Mesothelial cell of epicardium (in vitro differentiated cells): ENCODE data around the gene TBCB. TPM values are rescaled to one million over a fixed set of nuclear protein-coding genes. Genes with fewer than 3 reads are reported as not detected.
A peak's percentile ranks its signal among the peaks of the same experiment; 100 is the strongest.

Source experiments
- DNase-seq, 2 experiments: peaks; one replicate each; pipeline ENCODE4 v3.0.0; 2021; ENCODE audit warnings: low spot score in 2 of 2; ENCODE audit not compliant: unreplicated experiment in 2 of 2
- H3K27ac Mint-ChIP-seq: 2 replicates; pipeline ENCODE4 v1.8.0; 2021; ENCODE audit warnings: mixed read lengths
- H3K27me3 Mint-ChIP-seq: 2 replicates; pipeline ENCODE4 v1.8.0; 2021; ENCODE audit warnings: low read depth, mixed read lengths
- H3K36me3 Mint-ChIP-seq: 2 replicates; pipeline ENCODE4 v1.8.0; 2021; ENCODE audit warnings: mixed read lengths
- H3K4me1 Mint-ChIP-seq: 2 replicates; pipeline ENCODE4 v1.8.0; 2021; ENCODE audit warnings: mixed read lengths
- H3K4me3 Mint-ChIP-seq: 2 replicates; pipeline ENCODE4 v1.8.0; 2021; ENCODE audit warnings: mild to moderate bottlenecking, moderate library complexity, mixed read lengths
- H3K9me3 Mint-ChIP-seq: 2 replicates; pipeline ENCODE4 v1.8.0; 2021; ENCODE audit warnings: mixed read lengths
- total RNA-seq: library from RNA; stranded (reverse); gene quantifications from 3 replicates; pipeline ENCODE4 v1.2.1, GENCODE V29; 2021
- TF ChIP-seq, protein P1 (sequence below): fragments of 200-600 bp; sonication (generic); IDR thresholded peaks from one replicate; pipeline ENCODE4 v1.5.0; 2021; ENCODE audit warnings: antibody characterized with exemption; ENCODE audit not compliant: unreplicated experiment

The TBCB gene
- total RNA-seq, 1 donor from 2014 or later = 115 TPM

DNA sequence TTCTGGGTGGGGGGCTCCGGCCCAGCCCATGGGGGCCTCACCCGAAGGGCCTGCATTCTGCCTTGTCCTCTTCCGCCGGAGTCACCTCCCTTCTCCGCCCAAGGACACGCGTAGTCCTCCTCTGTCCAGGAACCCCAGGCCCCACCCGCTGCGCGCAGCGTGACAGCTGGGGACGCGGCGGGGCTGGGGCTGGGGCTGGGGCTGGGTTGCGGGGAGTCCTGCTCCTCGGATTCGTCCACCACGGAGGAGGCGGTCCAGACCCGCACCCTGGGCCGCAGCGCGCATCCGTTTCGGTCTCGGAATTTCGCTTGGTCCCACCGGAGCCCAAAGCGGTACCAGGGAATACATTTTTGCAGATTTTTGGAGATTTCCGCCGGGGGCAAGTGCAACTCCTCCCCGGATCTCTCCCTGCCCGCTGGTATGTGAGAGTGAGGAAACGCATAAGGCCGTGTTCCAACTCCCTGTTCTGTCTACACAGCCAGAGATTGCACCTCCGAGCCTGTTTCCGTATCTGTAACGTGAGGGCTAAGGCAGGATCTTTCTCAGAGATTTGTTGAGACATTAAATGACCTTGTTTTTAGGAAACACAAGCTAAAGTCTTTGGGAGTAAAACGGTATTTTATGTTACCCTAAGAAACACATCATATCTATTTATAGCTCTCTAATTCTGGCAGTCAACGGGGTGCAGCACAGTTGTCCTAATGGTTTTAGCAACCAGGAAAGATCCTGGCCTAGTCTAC, 37.3 kb downstream of the TBCB start, which contains the start of gene COX7A1:
Gene COX7A1, minus strand, starts transcription at position 96 of the 740 bp plus-strand sequence. Its CDS starts 40 bp downstream, at position 56.
- no peaks in the 10 kb centered on the region for H3K9me3 Mint-ChIP-seq
- H3K27ac Mint-ChIP-seq = no peak within 1 kb of the TSS
- peaks cover 20% of the 10 kb centered on the region for H3K36me3 Mint-ChIP-seq
- no peak within 1 kb of the TSS for H3K4me3 Mint-ChIP-seq
- H3K27me3 Mint-ChIP-seq = no peaks in the 10 kb centered on the region
- no peaks in the 10 kb centered on the region for H3K4me1 Mint-ChIP-seq
- no peak for DNase-seq
- TF ChIP-seq, protein P1, sequence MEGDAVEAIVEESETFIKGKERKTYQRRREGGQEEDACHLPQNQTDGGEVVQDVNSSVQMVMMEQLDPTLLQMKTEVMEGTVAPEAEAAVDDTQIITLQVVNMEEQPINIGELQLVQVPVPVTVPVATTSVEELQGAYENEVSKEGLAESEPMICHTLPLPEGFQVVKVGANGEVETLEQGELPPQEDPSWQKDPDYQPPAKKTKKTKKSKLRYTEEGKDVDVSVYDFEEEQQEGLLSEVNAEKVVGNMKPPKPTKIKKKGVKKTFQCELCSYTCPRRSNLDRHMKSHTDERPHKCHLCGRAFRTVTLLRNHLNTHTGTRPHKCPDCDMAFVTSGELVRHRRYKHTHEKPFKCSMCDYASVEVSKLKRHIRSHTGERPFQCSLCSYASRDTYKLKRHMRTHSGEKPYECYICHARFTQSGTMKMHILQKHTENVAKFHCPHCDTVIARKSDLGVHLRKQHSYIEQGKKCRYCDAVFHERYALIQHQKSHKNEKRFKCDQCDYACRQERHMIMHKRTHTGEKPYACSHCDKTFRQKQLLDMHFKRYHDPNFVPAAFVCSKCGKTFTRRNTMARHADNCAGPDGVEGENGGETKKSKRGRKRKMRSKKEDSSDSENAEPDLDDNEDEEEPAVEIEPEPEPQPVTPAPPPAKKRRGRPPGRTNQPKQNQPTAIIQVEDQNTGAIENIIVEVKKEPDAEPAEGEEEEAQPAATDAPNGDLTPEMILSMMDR = no peak

DNA sequence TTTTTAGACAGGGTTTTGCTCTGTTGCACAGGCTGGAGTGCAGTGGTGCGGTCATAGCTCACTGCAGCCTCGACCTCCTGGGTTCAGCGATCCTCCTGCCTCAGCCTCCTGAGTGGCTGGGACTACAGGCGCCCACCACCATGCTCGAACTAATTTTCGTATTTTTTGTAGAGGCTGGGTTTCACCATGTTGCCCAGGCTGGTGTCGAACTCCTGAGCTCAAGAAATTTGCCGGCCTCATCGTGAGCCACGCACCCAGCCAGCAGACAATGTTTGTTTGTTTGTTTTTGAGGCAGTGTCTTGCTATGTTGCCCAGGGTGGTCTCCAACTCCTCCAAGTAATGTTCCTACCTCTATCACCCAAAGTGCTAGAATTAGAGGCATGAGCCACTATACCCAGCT, 37.9 kb downstream of the TBCB start:
- no peaks in the 10 kb centered on the region for H3K4me1 Mint-ChIP-seq
- peaks cover 20% of the 10 kb centered on the region for H3K36me3 Mint-ChIP-seq
- H3K27ac Mint-ChIP-seq = no peak overlapping the region
- H3K4me3 Mint-ChIP-seq = no peak overlapping the region
- no peaks in the 10 kb centered on the region for H3K9me3 Mint-ChIP-seq
- DNase-seq = no peak
- H3K27me3 Mint-ChIP-seq = no peaks in the 10 kb centered on the region
- TF ChIP-seq, protein P1 = no peak

DNA sequence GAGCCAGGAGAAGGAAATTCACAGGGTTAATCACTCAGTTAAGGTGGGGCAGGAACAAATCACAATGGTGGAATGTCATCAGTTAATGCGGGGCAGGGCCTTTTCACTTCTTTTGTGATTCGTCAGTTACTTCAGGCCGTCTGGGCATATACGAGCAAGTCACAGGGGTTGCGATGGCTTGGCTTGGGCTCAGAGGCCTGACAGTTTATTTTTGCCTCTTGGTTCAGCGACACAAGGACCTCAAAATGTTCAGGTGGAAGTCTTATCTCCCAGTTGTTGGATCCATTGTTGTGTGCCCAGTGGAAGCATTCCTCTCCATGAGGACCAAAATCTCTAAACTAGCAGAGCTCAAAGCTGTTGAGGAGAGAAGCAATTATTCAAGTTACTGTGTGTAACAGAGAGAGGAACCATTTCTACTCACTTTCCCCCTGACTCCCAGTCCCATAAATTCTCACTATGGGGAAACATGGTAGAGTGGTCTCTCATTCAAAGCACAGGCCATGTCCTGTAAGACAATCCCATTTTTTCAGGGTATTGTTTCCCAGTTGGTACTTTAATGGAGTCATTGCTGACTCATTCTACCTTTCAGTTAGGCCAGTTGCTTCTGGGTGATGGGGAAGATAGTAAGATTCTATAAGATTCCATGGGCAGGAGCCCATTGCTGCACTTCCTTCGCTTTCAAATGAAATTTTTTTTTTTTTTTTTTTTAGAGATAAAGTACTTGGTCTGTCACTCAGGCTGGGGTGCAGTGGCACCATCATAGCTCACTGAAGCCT, 45.7 kb downstream of the TBCB start:
- Mint-ChIP-seq H3K4me3 (no peak overlapping the region), H3K9me3 (no peaks in the 10 kb centered on the region), H3K36me3 (peaks cover 18% of the 10 kb centered on the region), H3K4me1 (no peaks in the 10 kb centered on the region), H3K27me3 (no peaks in the 10 kb centered on the region), H3K27ac (no peak overlapping the region)
- DNase-seq = no peak
- TF ChIP-seq, protein P1 = no peak

DNA sequence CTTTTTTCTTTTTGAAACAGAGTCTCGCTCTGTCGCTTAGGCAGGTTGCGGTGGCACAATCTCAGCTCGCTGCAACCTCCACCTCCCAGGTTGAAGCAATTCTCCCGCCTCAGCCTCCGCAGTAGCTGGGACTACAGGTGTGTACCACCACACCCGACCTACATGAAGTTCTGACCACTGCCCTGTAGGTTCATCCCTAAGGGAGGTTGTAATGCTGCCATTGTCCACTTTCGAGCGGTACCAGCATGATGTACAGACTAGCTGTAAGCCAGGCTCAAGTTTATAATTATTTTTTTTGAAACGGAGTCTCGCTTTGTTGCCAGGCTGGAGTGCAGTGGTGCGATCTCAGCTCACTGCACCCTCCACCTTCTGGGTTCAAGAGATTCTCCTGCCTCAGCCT, 48.5 kb downstream of the TBCB start:
- Mint-ChIP-seq H3K27ac (no peak overlapping the region), H3K9me3 (no peaks in the 10 kb centered on the region), H3K27me3 (no peaks in the 10 kb centered on the region), H3K4me3 (no peak overlapping the region), H3K4me1 (no peaks in the 10 kb centered on the region), H3K36me3 (peaks cover 21% of the 10 kb centered on the region)
- TF ChIP-seq, protein P1 = no peak
- DNase-seq = no peak

DNA sequence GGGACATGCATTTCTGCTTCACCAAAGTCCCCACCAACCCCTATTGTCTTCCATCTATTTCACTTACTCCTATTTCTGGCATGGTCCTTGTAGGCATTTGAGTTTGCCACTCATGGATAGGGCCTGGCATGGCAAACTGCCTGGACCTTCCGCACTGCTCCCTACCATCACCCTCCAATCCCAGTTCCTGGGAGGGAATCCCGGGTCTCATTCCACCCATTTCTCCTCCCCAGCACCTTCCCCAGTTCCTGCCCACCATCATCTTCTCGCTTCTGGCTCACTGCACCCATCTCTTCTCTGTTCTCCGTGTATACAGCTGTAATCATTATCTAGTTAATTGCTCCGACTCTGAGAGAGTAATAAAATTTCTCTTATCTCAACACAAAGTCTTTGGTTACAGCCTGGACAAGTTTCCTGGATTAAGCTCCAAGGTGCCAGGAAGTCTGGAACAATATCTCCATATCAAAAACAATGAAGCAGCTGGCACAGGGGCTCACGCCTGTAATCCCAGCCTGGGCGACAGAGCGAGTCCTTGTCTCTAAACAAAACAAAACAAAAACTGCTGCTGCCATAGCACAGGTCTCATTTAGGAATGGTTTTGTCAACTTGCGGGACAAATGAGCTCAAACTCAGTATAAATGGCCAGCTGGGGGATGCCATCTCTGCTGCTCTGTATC, 54.0 kb downstream of the TBCB start:
- no peaks in the 10 kb centered on the region for H3K27me3 Mint-ChIP-seq
- no peak overlapping the region for H3K4me3 Mint-ChIP-seq

More for the DNA sequence above, 54.0 kb downstream of the TBCB start:
- H3K27ac Mint-ChIP-seq = peak overlapping the region; percentile 9
- H3K9me3 Mint-ChIP-seq = no peaks in the 10 kb centered on the region
- TF ChIP-seq, protein P1 = no peak
- peaks cover 12% of the 10 kb centered on the region for H3K4me1 Mint-ChIP-seq
- DNase-seq = no peak
- peaks cover 4% of the 10 kb centered on the region for H3K36me3 Mint-ChIP-seq
